ENCODE measurements around the gene SORL1-AS1.

Gene SORL1-AS1

GRCh38 chr11:121451986-121452608 is 670 bp downstream of the SORL1-AS1 start, which contains the start of gene SORL1:
TSS of gene SORL1 (plus strand) at chr11:121452314. CDS start at chr11:121452332, 18 bp downstream.
- H3K27me3 ChIP-seq (ENCODE audit: insufficient read depth, poor library complexity, severe bottlenecking), result no peaks in the 10 kb centered on the region
- no peak for TF ChIP-seq GABPA (IDR thresholded peaks at IDR 0.05; ENCODE audit: low read depth)
- peak; percentile 39 for TF ChIP-seq REST (IDR thresholded peaks at IDR 0.05; ENCODE audit: insufficient replicate concordance, low read depth)
- TF ChIP-seq, protein P1, sequence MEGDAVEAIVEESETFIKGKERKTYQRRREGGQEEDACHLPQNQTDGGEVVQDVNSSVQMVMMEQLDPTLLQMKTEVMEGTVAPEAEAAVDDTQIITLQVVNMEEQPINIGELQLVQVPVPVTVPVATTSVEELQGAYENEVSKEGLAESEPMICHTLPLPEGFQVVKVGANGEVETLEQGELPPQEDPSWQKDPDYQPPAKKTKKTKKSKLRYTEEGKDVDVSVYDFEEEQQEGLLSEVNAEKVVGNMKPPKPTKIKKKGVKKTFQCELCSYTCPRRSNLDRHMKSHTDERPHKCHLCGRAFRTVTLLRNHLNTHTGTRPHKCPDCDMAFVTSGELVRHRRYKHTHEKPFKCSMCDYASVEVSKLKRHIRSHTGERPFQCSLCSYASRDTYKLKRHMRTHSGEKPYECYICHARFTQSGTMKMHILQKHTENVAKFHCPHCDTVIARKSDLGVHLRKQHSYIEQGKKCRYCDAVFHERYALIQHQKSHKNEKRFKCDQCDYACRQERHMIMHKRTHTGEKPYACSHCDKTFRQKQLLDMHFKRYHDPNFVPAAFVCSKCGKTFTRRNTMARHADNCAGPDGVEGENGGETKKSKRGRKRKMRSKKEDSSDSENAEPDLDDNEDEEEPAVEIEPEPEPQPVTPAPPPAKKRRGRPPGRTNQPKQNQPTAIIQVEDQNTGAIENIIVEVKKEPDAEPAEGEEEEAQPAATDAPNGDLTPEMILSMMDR (IDR thresholded peaks at IDR 0.05; ENCODE audit: insufficient read depth, low read length), result peak; percentile 5
- TF ChIP-seq POLR2AphosphoS5 (IDR thresholded peaks at IDR 0.05; ENCODE audit: low read depth), result peak; percentile 75
- no peak for TF ChIP-seq SPI1 (IDR thresholded peaks at IDR 0.05; ENCODE audit: borderline replicate concordance, low read depth)
- H3K4me3 ChIP-seq (replicated peaks; ENCODE audit: insufficient read depth, low read length), result peak within 1 kb of the TSS; percentile 73
- H3K27ac ChIP-seq (replicated peaks), result peak within 1 kb of the TSS; percentile 80
- peak; percentile 61 to 74 for DNase-seq (ENCODE audit: low read depth in 1 of 2, low spot score in 1 of 2)

DNA sequence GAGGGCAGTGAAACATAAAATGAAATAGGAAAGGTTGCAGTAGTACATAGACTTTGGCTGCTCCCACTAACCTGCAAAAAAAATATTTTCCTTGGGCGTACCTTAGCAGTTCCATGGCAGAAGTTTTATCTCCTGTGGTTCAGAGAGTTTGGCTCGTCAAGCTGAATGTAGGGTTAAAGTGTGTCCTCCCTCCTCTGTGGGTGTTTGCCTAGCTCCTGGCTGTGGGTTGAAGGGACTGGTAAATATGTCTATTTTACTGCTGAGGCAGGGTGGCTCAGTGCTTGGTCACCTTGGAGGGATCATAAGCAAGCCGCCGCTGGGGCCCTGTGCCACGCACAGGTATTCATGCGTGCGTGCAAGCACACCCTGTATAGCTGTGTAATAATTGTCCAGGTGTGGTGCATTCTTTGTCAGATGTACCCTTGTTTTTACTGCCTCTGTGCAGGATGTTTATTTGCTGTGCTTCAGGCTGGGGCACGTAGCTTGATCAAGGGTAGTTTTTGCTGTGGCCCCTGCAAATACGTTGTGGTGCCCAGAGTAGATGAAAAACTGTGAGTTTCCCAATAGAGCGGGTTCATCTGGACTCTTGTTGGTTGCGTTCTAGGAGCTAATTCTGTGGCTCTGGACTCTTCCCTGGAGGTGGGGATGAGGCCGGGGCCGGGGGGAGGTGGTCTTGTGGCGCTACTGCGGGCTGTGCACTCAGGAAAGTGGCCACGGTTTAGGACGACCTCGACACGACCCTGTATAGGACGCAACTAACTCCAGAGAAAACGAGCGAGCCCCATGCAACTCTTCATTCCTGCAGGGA is 1.4 kb downstream of the SORL1-AS1 start:
- TF ChIP-seq SPI1 (IDR thresholded peaks at IDR 0.05; ENCODE audit: borderline replicate concordance, low read depth), result no peak
- no peak for TF ChIP-seq POLR2AphosphoS5 (IDR thresholded peaks at IDR 0.05; ENCODE audit: low read depth)
- TF ChIP-seq REST (IDR thresholded peaks at IDR 0.05; ENCODE audit: insufficient replicate concordance, low read depth), result no peak
- TF ChIP-seq GABPA (IDR thresholded peaks at IDR 0.05; ENCODE audit: low read depth), result no peak
- TF ChIP-seq, protein P1 (IDR thresholded peaks at IDR 0.05; ENCODE audit: insufficient read depth, low read length), result no peak
- no peak for DNase-seq (ENCODE audit: low read depth in 1 of 2, low spot score in 1 of 2)
- peak overlapping the region; percentile 80 for H3K27ac ChIP-seq (replicated peaks)
- peak overlapping the region; percentile 73 for H3K4me3 ChIP-seq (replicated peaks; ENCODE audit: insufficient read depth, low read length)
- no peaks in the 10 kb centered on the region for H3K27me3 ChIP-seq (ENCODE audit: insufficient read depth, poor library complexity, severe bottlenecking)

DNA sequence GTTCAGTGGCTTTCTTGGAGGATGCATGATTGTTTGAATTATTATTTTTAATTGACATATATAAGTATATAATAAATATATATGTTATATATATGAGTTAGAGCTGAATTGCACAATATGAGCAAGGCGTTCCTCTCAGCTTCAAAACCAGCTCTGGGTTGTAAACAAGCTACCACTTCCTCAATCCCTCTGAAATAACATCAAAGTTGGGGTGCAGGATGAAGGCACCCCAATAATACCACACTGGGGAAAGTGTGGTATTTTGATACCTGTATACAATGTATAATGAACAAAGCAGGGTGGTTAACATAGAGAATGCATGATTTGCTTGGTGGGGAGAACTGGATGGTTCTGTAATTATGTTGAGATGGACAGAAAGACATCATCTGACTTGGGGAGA is 2.4 kb downstream of the SORL1-AS1 start:
- Histone ChIP-seq H3K27ac (replicated peaks) (peak overlapping the region; percentile 80), H3K27me3 (ENCODE audit: insufficient read depth, poor library complexity, severe bottlenecking) (no peaks in the 10 kb centered on the region), H3K4me3 (replicated peaks; ENCODE audit: insufficient read depth, low read length) (no peak overlapping the region)
- no peak for TF ChIP-seq POLR2AphosphoS5 (IDR thresholded peaks at IDR 0.05; ENCODE audit: low read depth)
- TF ChIP-seq, protein P1 (IDR thresholded peaks at IDR 0.05; ENCODE audit: insufficient read depth, low read length), result no peak
- TF ChIP-seq SPI1 (IDR thresholded peaks at IDR 0.05; ENCODE audit: borderline replicate concordance, low read depth), result peak; percentile 89
- peak in 1 of 2 experiments; percentile 47 for DNase-seq (ENCODE audit: low read depth in 1 of 2, low spot score in 1 of 2)
